Measurements from ENCODE around the gene DYNC2I2. TPM values are rescaled to one million over a fixed set of nuclear protein-coding genes. Genes with fewer than 3 reads are reported as not detected.

The DYNC2I2 gene
- total and polyA plus RNA-seq, 2 experiments from 2014 or later: 48.7 to 78.3 TPM

DNA sequence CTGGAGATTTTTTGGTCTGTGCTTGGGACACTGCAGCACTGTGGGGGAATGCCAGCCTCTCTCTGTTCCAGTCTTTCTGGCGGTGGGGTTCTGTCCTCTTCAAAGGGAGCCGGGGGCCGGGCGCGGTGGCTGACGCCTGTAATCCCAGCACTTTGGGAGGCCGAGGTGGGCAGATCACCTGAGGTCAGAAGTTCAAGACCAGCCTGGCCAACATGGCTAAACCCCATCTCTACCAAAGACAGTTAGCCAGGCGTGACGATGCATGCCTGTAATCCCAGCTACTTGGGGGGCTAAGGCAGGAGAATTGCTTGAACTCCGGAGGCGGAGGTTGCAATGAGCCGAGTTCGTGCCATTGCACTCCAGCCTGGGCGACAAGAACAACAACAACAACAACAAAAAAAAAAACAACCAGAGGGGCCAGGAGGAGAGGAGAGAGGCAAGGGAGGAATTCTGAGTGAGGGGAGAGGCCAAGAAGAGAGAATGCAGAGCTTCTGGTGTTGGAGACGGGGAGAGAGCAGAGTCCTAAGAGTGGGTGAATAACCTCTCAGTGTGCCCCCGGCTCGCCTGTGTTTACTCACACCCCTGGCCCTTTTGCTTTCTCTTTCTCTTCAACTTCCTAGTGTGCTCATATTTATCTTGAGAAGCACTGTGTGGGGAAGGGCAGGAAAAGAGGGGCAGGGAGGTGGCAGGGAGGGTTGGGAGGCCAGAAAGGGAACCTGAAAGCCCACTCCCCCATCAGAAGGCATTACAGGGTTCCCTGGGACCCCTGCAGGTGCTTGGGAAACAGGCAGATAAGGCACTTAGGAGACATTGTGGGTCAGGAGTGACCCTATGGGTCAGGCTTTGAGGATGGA is 29.2 kb upstream of the DYNC2I2 start:
- Mint-ChIP-seq H3K9me3 (peaks cover 13% of the 10 kb centered on the region), H3K4me3 (peak overlapping the region; percentile 100)
- peak overlapping the region; percentile 66; the same call in 1 of the 2 replicates for H3K27ac ChIP-seq (ENCODE audit: low read depth)

More for the DNA sequence above, 29.2 kb upstream of the DYNC2I2 start:
- Mint-ChIP-seq H3K27me3 (ENCODE audit: insufficient read depth, low read depth, poor library complexity) (peaks cover 37% of the 10 kb centered on the region), H3K36me3 (ENCODE audit: low read depth) (peaks cover 68% of the 10 kb centered on the region), H3K4me1 (peaks cover 37% of the 10 kb centered on the region), H3K27ac (peak overlapping the region; percentile 49; the same call in 1 of the 2 replicates)
- Histone ChIP-seq H3K9me2 (ENCODE audit: insufficient read depth) (no peaks in the 10 kb centered on the region), H3K4me1 (ENCODE audit: insufficient read depth) (peaks cover 41% of the 10 kb centered on the region), H3K79me2 (replicated peaks; ENCODE audit: insufficient read depth) (peaks cover 59% of the 10 kb centered on the region), H3K27me3 (ENCODE audit: insufficient read depth) (no peaks in the 10 kb centered on the region), H3K36me3 (ENCODE audit: insufficient read depth) (peaks cover 5% of the 10 kb centered on the region), H3K4me2 (peak overlapping the region; percentile 99), H3F3A (replicated peaks; ENCODE audit: low read depth) (peaks cover 48% of the 10 kb centered on the region), H3K4me3 (peak overlapping the region; percentile 93), H2AFZ (no peak overlapping the region), H4K20me1 (replicated peaks; ENCODE audit: insufficient read depth) (peaks cover 39% of the 10 kb centered on the region)
- no peak for DNase-seq (ENCODE audit: low spot score)
- ATAC-seq: no peak
- TF ChIP-seq, protein P1, sequence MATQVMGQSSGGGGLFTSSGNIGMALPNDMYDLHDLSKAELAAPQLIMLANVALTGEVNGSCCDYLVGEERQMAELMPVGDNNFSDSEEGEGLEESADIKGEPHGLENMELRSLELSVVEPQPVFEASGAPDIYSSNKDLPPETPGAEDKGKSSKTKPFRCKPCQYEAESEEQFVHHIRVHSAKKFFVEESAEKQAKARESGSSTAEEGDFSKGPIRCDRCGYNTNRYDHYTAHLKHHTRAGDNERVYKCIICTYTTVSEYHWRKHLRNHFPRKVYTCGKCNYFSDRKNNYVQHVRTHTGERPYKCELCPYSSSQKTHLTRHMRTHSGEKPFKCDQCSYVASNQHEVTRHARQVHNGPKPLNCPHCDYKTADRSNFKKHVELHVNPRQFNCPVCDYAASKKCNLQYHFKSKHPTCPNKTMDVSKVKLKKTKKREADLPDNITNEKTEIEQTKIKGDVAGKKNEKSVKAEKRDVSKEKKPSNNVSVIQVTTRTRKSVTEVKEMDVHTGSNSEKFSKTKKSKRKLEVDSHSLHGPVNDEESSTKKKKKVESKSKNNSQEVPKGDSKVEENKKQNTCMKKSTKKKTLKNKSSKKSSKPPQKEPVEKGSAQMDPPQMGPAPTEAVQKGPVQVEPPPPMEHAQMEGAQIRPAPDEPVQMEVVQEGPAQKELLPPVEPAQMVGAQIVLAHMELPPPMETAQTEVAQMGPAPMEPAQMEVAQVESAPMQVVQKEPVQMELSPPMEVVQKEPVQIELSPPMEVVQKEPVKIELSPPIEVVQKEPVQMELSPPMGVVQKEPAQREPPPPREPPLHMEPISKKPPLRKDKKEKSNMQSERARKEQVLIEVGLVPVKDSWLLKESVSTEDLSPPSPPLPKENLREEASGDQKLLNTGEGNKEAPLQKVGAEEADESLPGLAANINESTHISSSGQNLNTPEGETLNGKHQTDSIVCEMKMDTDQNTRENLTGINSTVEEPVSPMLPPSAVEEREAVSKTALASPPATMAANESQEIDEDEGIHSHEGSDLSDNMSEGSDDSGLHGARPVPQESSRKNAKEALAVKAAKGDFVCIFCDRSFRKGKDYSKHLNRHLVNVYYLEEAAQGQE (IDR thresholded peaks at IDR 0.05; ENCODE audit: unreplicated experiment): no peak
- TF ChIP-seq ZNF114 (CRISPR knock-in tag; IDR thresholded peaks at IDR 0.05) (no peak), STAT1 (IDR thresholded peaks at IDR 0.05; ENCODE audit: unreplicated experiment) (no peak), ZNF331 (CRISPR knock-in tag; IDR thresholded peaks at IDR 0.05; ENCODE audit: low read depth) (no peak), CREB1 (CRISPR knock-in tag; IDR thresholded peaks at IDR 0.05; ENCODE audit: low read depth) (no peak), POLR2AphosphoS5 (IDR thresholded peaks at IDR 0.05; ENCODE audit: low read depth) (no peak), EZH2phosphoT487 (IDR thresholded peaks at IDR 0.05; ENCODE audit: unreplicated experiment) (no peak)
- TF ChIP-seq, protein P2, sequence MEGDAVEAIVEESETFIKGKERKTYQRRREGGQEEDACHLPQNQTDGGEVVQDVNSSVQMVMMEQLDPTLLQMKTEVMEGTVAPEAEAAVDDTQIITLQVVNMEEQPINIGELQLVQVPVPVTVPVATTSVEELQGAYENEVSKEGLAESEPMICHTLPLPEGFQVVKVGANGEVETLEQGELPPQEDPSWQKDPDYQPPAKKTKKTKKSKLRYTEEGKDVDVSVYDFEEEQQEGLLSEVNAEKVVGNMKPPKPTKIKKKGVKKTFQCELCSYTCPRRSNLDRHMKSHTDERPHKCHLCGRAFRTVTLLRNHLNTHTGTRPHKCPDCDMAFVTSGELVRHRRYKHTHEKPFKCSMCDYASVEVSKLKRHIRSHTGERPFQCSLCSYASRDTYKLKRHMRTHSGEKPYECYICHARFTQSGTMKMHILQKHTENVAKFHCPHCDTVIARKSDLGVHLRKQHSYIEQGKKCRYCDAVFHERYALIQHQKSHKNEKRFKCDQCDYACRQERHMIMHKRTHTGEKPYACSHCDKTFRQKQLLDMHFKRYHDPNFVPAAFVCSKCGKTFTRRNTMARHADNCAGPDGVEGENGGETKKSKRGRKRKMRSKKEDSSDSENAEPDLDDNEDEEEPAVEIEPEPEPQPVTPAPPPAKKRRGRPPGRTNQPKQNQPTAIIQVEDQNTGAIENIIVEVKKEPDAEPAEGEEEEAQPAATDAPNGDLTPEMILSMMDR (conservative IDR thresholded peaks at IDR 0.05; ENCODE audit: low read depth in 2 of 2): no peak
- TF ChIP-seq, protein P3, sequence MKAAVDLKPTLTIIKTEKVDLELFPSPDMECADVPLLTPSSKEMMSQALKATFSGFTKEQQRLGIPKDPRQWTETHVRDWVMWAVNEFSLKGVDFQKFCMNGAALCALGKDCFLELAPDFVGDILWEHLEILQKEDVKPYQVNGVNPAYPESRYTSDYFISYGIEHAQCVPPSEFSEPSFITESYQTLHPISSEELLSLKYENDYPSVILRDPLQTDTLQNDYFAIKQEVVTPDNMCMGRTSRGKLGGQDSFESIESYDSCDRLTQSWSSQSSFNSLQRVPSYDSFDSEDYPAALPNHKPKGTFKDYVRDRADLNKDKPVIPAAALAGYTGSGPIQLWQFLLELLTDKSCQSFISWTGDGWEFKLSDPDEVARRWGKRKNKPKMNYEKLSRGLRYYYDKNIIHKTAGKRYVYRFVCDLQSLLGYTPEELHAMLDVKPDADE (IDR thresholded peaks at IDR 0.05): no peak
- TF ChIP-seq, protein P4, sequence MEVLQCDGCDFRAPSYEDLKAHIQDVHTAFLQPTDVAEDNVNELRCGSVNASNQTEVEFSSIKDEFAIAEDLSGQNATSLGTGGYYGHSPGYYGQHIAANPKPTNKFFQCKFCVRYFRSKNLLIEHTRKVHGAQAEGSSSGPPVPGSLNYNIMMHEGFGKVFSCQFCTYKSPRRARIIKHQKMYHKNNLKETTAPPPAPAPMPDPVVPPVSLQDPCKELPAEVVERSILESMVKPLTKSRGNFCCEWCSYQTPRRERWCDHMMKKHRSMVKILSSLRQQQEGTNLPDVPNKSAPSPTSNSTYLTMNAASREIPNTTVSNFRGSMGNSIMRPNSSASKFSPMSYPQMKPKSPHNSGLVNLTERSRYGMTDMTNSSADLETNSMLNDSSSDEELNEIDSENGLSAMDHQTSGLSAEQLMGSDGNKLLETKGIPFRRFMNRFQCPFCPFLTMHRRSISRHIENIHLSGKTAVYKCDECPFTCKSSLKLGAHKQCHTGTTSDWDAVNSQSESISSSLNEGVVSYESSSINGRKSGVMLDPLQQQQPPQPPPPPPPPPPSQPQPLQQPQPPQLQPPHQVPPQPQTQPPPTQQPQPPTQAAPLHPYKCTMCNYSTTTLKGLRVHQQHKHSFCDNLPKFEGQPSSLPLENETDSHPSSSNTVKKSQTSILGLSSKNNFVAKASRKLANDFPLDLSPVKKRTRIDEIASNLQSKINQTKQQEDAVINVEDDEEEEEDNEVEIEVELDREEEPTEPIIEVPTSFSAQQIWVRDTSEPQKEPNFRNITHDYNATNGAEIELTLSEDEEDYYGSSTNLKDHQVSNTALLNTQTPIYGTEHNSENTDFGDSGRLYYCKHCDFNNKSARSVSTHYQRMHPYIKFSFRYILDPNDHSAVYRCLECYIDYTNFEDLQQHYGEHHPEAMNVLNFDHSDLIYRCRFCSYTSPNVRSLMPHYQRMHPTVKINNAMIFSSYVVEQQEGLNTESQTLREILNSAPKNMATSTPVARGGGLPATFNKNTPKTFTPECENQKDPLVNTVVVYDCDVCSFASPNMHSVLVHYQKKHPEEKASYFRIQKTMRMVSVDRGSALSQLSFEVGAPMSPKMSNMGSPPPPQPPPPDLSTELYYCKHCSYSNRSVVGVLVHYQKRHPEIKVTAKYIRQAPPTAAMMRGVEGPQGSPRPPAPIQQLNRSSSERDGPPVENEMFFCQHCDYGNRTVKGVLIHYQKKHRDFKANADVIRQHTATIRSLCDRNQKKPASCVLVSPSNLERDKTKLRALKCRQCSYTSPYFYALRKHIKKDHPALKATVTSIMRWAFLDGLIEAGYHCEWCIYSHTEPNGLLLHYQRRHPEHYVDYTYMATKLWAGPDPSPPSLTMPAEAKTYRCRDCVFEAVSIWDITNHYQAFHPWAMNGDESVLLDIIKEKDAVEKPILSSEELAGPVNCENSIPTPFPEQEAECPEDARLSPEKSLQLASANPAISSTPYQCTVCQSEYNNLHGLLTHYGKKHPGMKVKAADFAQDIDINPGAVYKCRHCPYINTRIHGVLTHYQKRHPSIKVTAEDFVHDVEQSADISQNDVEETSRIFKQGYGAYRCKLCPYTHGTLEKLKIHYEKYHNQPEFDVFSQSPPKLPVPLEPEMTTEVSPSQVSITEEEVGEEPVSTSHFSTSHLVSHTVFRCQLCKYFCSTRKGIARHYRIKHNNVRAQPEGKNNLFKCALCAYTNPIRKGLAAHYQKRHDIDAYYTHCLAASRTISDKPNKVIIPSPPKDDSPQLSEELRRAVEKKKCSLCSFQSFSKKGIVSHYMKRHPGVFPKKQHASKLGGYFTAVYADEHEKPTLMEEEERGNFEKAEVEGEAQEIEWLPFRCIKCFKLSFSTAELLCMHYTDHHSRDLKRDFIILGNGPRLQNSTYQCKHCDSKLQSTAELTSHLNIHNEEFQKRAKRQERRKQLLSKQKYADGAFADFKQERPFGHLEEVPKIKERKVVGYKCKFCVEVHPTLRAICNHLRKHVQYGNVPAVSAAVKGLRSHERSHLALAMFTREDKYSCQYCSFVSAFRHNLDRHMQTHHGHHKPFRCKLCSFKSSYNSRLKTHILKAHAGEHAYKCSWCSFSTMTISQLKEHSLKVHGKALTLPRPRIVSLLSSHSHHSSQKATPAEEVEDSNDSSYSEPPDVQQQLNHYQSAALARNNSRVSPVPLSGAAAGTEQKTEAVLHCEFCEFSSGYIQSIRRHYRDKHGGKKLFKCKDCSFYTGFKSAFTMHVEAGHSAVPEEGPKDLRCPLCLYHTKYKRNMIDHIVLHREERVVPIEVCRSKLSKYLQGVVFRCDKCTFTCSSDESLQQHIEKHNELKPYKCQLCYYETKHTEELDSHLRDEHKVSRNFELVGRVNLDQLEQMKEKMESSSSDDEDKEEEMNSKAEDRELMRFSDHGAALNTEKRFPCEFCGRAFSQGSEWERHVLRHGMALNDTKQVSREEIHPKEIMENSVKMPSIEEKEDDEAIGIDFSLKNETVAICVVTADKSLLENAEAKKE (CRISPR knock-in tag; IDR thresholded peaks at IDR 0.05): no peak
